ENCODE measurements around the gene PCDHA8. TPM values are rescaled to one million over a fixed set of nuclear protein-coding genes. Genes with fewer than 3 reads are reported as not detected.
"Not testable (repeated sequence)": the region's sequence is repeated elsewhere in the genome, so short reads cannot be mapped to it uniquely, and the experiment has no call there.

PCDHA8 gene
- total and polyA plus RNA-seq, 10 of the 15 experiments (the other 5 are each of a cell fraction or from before 2014, with no cell fraction given) = not detected

GRCh38 chr5:140822281-140822629, 18.7 kb upstream of the PCDHA8 start:
- FAIRE-seq (no peak), ATAC-seq (no peak), DNase-seq (ENCODE audit: low read depth, low spot score) (no peak)
- Histone ChIP-seq H3K27me3 (replicated peaks in 1 of 2; ENCODE audit: control insufficient read depth in 2 of 2, insufficient read depth in 2 of 2, low read length in 1 of 2) (no peaks in the 10 kb centered on the region), H3K9ac (ENCODE audit: control insufficient read depth, insufficient read depth, low read length) (no peak overlapping the region), H4K20me1 (ENCODE audit: control insufficient read depth, insufficient read depth) (no peaks in the 10 kb centered on the region), H3K4me3 (no peak overlapping the region), H2AFZ (ENCODE audit: control insufficient read depth, low read depth, low read length) (no peak overlapping the region), H3K9me3 (replicated peaks; ENCODE audit: control insufficient read depth, insufficient read depth, low read length) (no peaks in the 10 kb centered on the region; the same call in 2 of the 3 replicates), H3K4me2 (ENCODE audit: control insufficient read depth, insufficient read depth) (no peak overlapping the region), H3K36me3 (ENCODE audit: control insufficient read depth in 2 of 2, insufficient read depth in 2 of 2, low read length in 1 of 2) (no peaks in the 10 kb centered on the region), H3K4me1 (ENCODE audit: control insufficient read depth, insufficient read depth, low read length) (no peaks in the 10 kb centered on the region), H3K27ac (ENCODE audit: control insufficient read depth, insufficient read depth) (no peak overlapping the region), H3K79me2 (ENCODE audit: control insufficient read depth, insufficient read depth, low read length) (no peaks in the 10 kb centered on the region)
- ChIA-PET CTCF (interaction anchor here (0.7 to 2.0 kb wide), 3 partner anchors 9 to 23 kb away, joined by 3 to 5 read pairs (median 3); no protein-coding TSS in a partner anchor), POLR2A (no interaction called here), RAD21 (ENCODE audit: unreplicated experiment) (no interaction called here), SMC1A (ENCODE audit: uncharacterized antibody, unreplicated experiment) (no interaction called here)
- BruUV-seq (replicated peaks) = no TSS peak
- in situ Hi-C loops (cut with MboI) (loop anchor here (25.0 kb wide), 1 partner anchor 740 kb away; no protein-coding TSS in a partner anchor), intact Hi-C loops (cut with micrococcal nuclease; ENCODE audit: unreplicated experiment) (no loop called here)
- TF ChIP-seq RB1 (IDR thresholded peaks at IDR 0.05; ENCODE audit: borderline replicate concordance) (no peak), SMAD5 (IDR thresholded peaks at IDR 0.05; ENCODE audit: low read depth) (no peak), MEF2A (IDR thresholded peaks at IDR 0.05; ENCODE audit: insufficient read depth, low read depth, low read length) (no peak), DPF2 (IDR thresholded peaks at IDR 0.05) (no peak), PRDM15 (CRISPR knock-in tag; IDR thresholded peaks at IDR 0.05) (no peak)
- TF ChIP-seq, protein P1, sequence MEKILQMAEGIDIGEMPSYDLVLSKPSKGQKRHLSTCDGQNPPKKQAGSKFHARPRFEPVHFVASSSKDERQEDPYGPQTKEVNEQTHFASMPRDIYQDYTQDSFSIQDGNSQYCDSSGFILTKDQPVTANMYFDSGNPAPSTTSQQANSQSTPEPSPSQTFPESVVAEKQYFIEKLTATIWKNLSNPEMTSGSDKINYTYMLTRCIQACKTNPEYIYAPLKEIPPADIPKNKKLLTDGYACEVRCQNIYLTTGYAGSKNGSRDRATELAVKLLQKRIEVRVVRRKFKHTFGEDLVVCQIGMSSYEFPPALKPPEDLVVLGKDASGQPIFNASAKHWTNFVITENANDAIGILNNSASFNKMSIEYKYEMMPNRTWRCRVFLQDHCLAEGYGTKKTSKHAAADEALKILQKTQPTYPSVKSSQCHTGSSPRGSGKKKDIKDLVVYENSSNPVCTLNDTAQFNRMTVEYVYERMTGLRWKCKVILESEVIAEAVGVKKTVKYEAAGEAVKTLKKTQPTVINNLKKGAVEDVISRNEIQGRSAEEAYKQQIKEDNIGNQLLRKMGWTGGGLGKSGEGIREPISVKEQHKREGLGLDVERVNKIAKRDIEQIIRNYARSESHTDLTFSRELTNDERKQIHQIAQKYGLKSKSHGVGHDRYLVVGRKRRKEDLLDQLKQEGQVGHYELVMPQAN (conservative IDR thresholded peaks at IDR 0.05) = no peak
- 31% methylated on average over 6 of the region's 6 CpGs for WGBS (ENCODE audit: insufficient coverage, insufficient replicate concordance, low lambda C conversion rate, missing lambda C conversion rate)

GRCh38 chr5:140822969-140823368, 18.0 kb upstream of the PCDHA8 start:
- in situ Hi-C loops (cut with MboI) = loop anchor here (25.0 kb wide), 1 partner anchor 739 kb away; no protein-coding TSS in a partner anchor
- intact Hi-C loops (cut with micrococcal nuclease; ENCODE audit: unreplicated experiment); H2AFZ ChIP-seq (ENCODE audit: control insufficient read depth, low read depth, low read length); RAD21 ChIA-PET (ENCODE audit: unreplicated experiment); H4K20me1 ChIP-seq (ENCODE audit: control insufficient read depth, insufficient read depth); ATAC-seq; H3K4me2 ChIP-seq (ENCODE audit: control insufficient read depth, insufficient read depth); H3K4me1 ChIP-seq (ENCODE audit: control insufficient read depth, insufficient read depth, low read length); H3K9ac ChIP-seq (ENCODE audit: control insufficient read depth, insufficient read depth, low read length); H3K27me3 ChIP-seq (replicated peaks in 1 of 2; ENCODE audit: control insufficient read depth in 2 of 2, insufficient read depth in 2 of 2, low read length in 1 of 2); H3K27ac ChIP-seq (ENCODE audit: control insufficient read depth, insufficient read depth); SMC1A ChIA-PET (ENCODE audit: uncharacterized antibody, unreplicated experiment); DNase-seq (ENCODE audit: low read depth, low spot score); H3K9me3 ChIP-seq (replicated peaks; ENCODE audit: control insufficient read depth, insufficient read depth, low read length); BruUV-seq (replicated peaks); FAIRE-seq; H3K36me3 ChIP-seq (ENCODE audit: control insufficient read depth in 2 of 2, insufficient read depth in 2 of 2, low read length in 1 of 2); POLR2A ChIA-PET; H3K4me3 ChIP-seq; H3K79me2 ChIP-seq (ENCODE audit: control insufficient read depth, insufficient read depth, low read length): not testable (repeated sequence)
- WGBS (ENCODE audit: insufficient coverage, insufficient replicate concordance, low lambda C conversion rate, missing lambda C conversion rate) = 81% methylated on average over 43 of the region's 48 CpGs
- CTCF ChIA-PET = interaction anchor here (1.5 to 2.0 kb wide), 2 partner anchors 17 to 23 kb away, joined by 3 to 5 read pairs; no protein-coding TSS in a partner anchor
